ENCODE measurements around the gene TECPR2.

DNA sequence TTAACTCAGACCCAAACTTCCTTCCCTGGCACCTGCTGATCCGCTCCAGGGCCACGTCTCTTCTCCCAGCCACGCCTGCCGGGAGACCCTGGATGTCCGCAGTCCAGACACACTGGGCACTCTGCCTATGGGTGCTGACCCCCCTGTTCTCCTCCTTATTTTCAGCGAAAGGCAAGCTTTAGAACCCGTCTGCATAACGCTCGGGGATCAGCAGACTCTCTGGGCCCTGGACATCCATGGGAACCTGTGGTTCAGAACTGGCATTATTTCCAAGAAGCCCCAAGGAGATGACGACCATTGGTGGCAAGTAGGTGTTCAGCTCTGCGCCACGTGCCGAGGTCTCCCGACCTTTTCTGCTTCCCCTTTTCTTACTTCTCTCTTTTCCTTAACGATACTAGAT, 82.9 kb downstream of the TECPR2 start:
- TF ChIP-seq TAF1 (IDR thresholded peaks at IDR 0.05; ENCODE audit: borderline replicate concordance, insufficient read depth, low read length), result no peak
- TF ChIP-seq POLR2AphosphoS5 (IDR thresholded peaks at IDR 0.05; ENCODE audit: low read depth, low read length), result no peak
